ENCODE measurements around the gene NKTR.

DNA sequence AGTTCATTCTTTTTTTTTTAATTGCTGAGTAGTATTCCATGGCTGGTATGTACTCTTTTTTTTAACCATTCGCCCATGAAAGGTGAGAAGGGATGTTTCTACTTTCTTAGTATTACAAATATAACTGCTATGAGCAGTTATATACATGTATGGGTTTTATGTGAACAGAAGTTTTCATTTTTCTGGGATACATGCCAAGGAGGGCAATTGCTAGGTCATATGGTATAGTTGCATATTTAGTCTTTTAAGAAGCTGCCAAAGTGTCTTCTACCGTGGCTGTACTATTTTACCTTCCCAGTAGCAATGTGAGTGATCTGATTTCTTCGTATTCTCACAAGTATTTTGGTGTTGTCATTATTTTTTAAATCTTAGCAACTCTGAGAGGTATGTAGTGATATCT is 73.7 kb downstream of the NKTR start:
- TF ChIP-seq, protein P1, sequence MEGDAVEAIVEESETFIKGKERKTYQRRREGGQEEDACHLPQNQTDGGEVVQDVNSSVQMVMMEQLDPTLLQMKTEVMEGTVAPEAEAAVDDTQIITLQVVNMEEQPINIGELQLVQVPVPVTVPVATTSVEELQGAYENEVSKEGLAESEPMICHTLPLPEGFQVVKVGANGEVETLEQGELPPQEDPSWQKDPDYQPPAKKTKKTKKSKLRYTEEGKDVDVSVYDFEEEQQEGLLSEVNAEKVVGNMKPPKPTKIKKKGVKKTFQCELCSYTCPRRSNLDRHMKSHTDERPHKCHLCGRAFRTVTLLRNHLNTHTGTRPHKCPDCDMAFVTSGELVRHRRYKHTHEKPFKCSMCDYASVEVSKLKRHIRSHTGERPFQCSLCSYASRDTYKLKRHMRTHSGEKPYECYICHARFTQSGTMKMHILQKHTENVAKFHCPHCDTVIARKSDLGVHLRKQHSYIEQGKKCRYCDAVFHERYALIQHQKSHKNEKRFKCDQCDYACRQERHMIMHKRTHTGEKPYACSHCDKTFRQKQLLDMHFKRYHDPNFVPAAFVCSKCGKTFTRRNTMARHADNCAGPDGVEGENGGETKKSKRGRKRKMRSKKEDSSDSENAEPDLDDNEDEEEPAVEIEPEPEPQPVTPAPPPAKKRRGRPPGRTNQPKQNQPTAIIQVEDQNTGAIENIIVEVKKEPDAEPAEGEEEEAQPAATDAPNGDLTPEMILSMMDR (IDR thresholded peaks at IDR 0.05), result no peak
- no peak for TF ChIP-seq POLR2A (IDR thresholded peaks at IDR 0.05)

Data from lower leg skin (tissue), 3 donors.